ENCODE results near the gene MAS1L.

Gene MAS1L

GRCh38 chr6:29487660-29488059 is at the start of gene MAS1L:
MAS1L (minus strand) TSS chr6:29487956; CDS start chr6:29487902, 54 bp downstream.
- no peak for DNase-seq

- DNase-seq = no peak
These were observed 44.7 kb upstream of the MAS1L start for GRCh38 chr6:29532320-29532951.

GRCh38 chr6:29531668-29532067 is 43.9 kb upstream of the MAS1L start:
- no peak for DNase-seq

GRCh38 chr6:29530671-29531310 is 43.0 kb upstream of the MAS1L start:
- no peak for DNase-seq

GRCh38 chr6:29529956-29530355 is 42.2 kb upstream of the MAS1L start:
- no peak for DNase-seq

- DNase-seq = no peak
These were observed 41.3 kb upstream of the MAS1L start for GRCh38 chr6:29528988-29529560.

GRCh38 chr6:29528300-29528931 is 40.7 kb upstream of the MAS1L start:
- DNase-seq = no peak

- no peak for DNase-seq
These were observed 39.8 kb upstream of the MAS1L start for GRCh38 chr6:29527564-29527963.

- no peak for DNase-seq
These were observed 39.4 kb upstream of the MAS1L start for GRCh38 chr6:29527126-29527525.

GRCh38 chr6:29525311-29525639 is 37.5 kb upstream of the MAS1L start:
- no peak for DNase-seq

GRCh38 chr6:29524444-29525310 is 36.9 kb upstream of the MAS1L start:
- no peak for DNase-seq

GRCh38 chr6:29524044-29524443 is 36.3 kb upstream of the MAS1L start:
- DNase-seq = no peak

GRCh38 chr6:29522227-29522626 is 34.5 kb upstream of the MAS1L start:
- DNase-seq = no peak

- no peak for DNase-seq
These were observed 33.4 kb upstream of the MAS1L start for GRCh38 chr6:29521006-29521680.

- no peak for DNase-seq
These were observed 32.5 kb upstream of the MAS1L start for GRCh38 chr6:29520232-29520631.

GRCh38 chr6:29519291-29520010 is 31.7 kb upstream of the MAS1L start:
- no peak for DNase-seq

GRCh38 chr6:29517728-29518440 is 30.1 kb upstream of the MAS1L start:
- no peak for DNase-seq

GRCh38 chr6:29517245-29517644 is 29.5 kb upstream of the MAS1L start:
- no peak for DNase-seq

GRCh38 chr6:29516108-29516507 is 28.4 kb upstream of the MAS1L start:
- DNase-seq = peak; percentile 82 to 85

- no peak for DNase-seq
These were observed 23.1 kb upstream of the MAS1L start for GRCh38 chr6:29510746-29511300.

GRCh38 chr6:29510202-29510601 is 22.4 kb upstream of the MAS1L start:
- DNase-seq = no peak
